Neural crest cell (in vitro differentiated cells): ENCODE results near the gene CEP43. TPM values are rescaled to one million over a fixed set of nuclear protein-coding genes. Genes with fewer than 3 reads are reported as not detected.

ENCODE experiments used
- DNase-seq: peaks from one replicate; pipeline ENCODE4 v3.0.0; 2021; ENCODE audit warnings: low read depth, mixed read lengths, low spot score
- H3K27ac Mint-ChIP-seq: one replicate; pipeline ENCODE4 v1.8.0; 2021; ENCODE audit warnings: mild to moderate bottlenecking, mixed read lengths; ENCODE audit not compliant: unreplicated experiment
- H3K27me3 Mint-ChIP-seq: 2 replicates; pipeline ENCODE4 v1.8.0; 2021; ENCODE audit warnings: low read depth, mild to moderate bottlenecking, mixed read lengths
- H3K36me3 Mint-ChIP-seq: 2 replicates; pipeline ENCODE4 v1.8.0; 2021; ENCODE audit warnings: low read depth, mild to moderate bottlenecking, mixed read lengths
- H3K4me1 Mint-ChIP-seq: 2 replicates; pipeline ENCODE4 v1.8.0; 2021; ENCODE audit warnings: mixed read lengths
- H3K4me3 Mint-ChIP-seq: one replicate; pipeline ENCODE4 v1.8.0; 2021; ENCODE audit warnings: mild to moderate bottlenecking, mixed read lengths
- H3K9me3 Mint-ChIP-seq: 2 replicates; pipeline ENCODE4 v1.8.0; 2021; ENCODE audit warnings: mixed read lengths
- CTCF ChIP-seq: fragments of 200-600 bp; sonication (generic); conservative IDR thresholded peaks from 2 replicates; pipeline ENCODE4 v1.5.0; 2021; ENCODE audit warnings: antibody characterized with exemption, mild to moderate bottlenecking
- total RNA-seq: library from RNA; stranded (reverse); gene quantifications from 2 replicates; pipeline ENCODE4 v1.2.1, GENCODE V29; 2021

The CEP43 gene
- total RNA-seq, 1 donor from 2014 or later: 36.5 TPM

- H3K4me3 Mint-ChIP-seq: no peak overlapping the region
- TF ChIP-seq CTCF: no peak
- DNase-seq: no peak
- no peaks in the 10 kb centered on the region for H3K9me3 Mint-ChIP-seq
- no peaks in the 10 kb centered on the region for H3K4me1 Mint-ChIP-seq
- no peak overlapping the region for H3K27ac Mint-ChIP-seq
- H3K27me3 Mint-ChIP-seq: no peaks in the 10 kb centered on the region
- peaks cover 11% of the 10 kb centered on the region for H3K36me3 Mint-ChIP-seq
These were observed 21.0 kb downstream of the CEP43 start for GRCh38 chr6:167020206-167020605.

- H3K4me1 Mint-ChIP-seq: no peaks in the 10 kb centered on the region
- TF ChIP-seq CTCF: no peak
- peaks cover 26% of the 10 kb centered on the region for H3K36me3 Mint-ChIP-seq
- H3K27me3 Mint-ChIP-seq: no peaks in the 10 kb centered on the region
- no peak overlapping the region for H3K27ac Mint-ChIP-seq
- no peak overlapping the region for H3K4me3 Mint-ChIP-seq
- no peak for DNase-seq
- H3K9me3 Mint-ChIP-seq: no peaks in the 10 kb centered on the region
These were observed 28.1 kb downstream of the CEP43 start for GRCh38 chr6:167027308-167027707.

- H3K27ac Mint-ChIP-seq: peak overlapping the region; percentile 31
- no peaks in the 10 kb centered on the region for H3K9me3 Mint-ChIP-seq
- no peak for DNase-seq
- no peak for TF ChIP-seq CTCF
- no peaks in the 10 kb centered on the region for H3K4me1 Mint-ChIP-seq
- peaks cover 26% of the 10 kb centered on the region for H3K36me3 Mint-ChIP-seq
- H3K27me3 Mint-ChIP-seq: no peaks in the 10 kb centered on the region
- no peak overlapping the region for H3K4me3 Mint-ChIP-seq
These were observed 28.6 kb downstream of the CEP43 start for GRCh38 chr6:167027772-167028171.

- no peak for DNase-seq
- no peak for TF ChIP-seq CTCF
- Mint-ChIP-seq H3K27ac (peak overlapping the region; percentile 45), H3K27me3 (no peaks in the 10 kb centered on the region), H3K4me3 (no peak overlapping the region), H3K9me3 (no peaks in the 10 kb centered on the region), H3K4me1 (no peaks in the 10 kb centered on the region), H3K36me3 (peaks cover 39% of the 10 kb centered on the region)
These were observed 31.2 kb downstream of the CEP43 start for GRCh38 chr6:167030222-167031072.

- no peaks in the 10 kb centered on the region for H3K4me1 Mint-ChIP-seq
- no peak for TF ChIP-seq CTCF
- no peaks in the 10 kb centered on the region for H3K27me3 Mint-ChIP-seq
- H3K9me3 Mint-ChIP-seq: no peaks in the 10 kb centered on the region
- H3K4me3 Mint-ChIP-seq: no peak overlapping the region
- H3K27ac Mint-ChIP-seq: no peak overlapping the region
- H3K36me3 Mint-ChIP-seq: peaks cover 43% of the 10 kb centered on the region
- DNase-seq: no peak
These were observed 32.0 kb downstream of the CEP43 start for GRCh38 chr6:167031082-167031709.
